ENCODE results near the gene CCDC187. TPM values are rescaled to one million over a fixed set of nuclear protein-coding genes. Genes with fewer than 3 reads are reported as not detected.

Gene CCDC187
- polyA plus RNA-seq, 1 donor from 2014 or later, result not detected

GRCh38 chr9:136233411-136233810, 70.5 kb downstream of the CCDC187 start:
- H3K36me3 ChIP-seq (ENCODE audit: insufficient read depth, low read length), result no peaks in the 10 kb centered on the region
- H3K79me2 ChIP-seq (replicated peaks; ENCODE audit: insufficient read depth, low read length), result no peaks in the 10 kb centered on the region
- no peak overlapping the region for H3K4me2 ChIP-seq (ENCODE audit: low read length)
- no peaks in the 10 kb centered on the region for H3K27me3 ChIP-seq (ENCODE audit: insufficient read depth, low read depth, low read length)
- no peak overlapping the region for H3K9ac ChIP-seq (ENCODE audit: low read length)
- no peaks in the 10 kb centered on the region for H3F3A ChIP-seq (ENCODE audit: insufficient read depth, low read length, poor library complexity, severe bottlenecking)
- TF ChIP-seq RAD21 (conservative IDR thresholded peaks at IDR 0.05), result no peak
- TF ChIP-seq MXI1 (conservative IDR thresholded peaks at IDR 0.05; ENCODE audit: poor library complexity, severe bottlenecking), result no peak
- TF ChIP-seq POLR2AphosphoS5 (IDR thresholded peaks at IDR 0.05), result no peak
- TF ChIP-seq EP300 (conservative IDR thresholded peaks at IDR 0.05; ENCODE audit: poor library complexity, severe bottlenecking), result no peak
- no peak for TF ChIP-seq SMC3 (conservative IDR thresholded peaks at IDR 0.05; ENCODE audit: poor library complexity)
- no peak for TF ChIP-seq TAF1 (IDR thresholded peaks at IDR 0.05; ENCODE audit: low read depth)
- TF ChIP-seq, protein P1, sequence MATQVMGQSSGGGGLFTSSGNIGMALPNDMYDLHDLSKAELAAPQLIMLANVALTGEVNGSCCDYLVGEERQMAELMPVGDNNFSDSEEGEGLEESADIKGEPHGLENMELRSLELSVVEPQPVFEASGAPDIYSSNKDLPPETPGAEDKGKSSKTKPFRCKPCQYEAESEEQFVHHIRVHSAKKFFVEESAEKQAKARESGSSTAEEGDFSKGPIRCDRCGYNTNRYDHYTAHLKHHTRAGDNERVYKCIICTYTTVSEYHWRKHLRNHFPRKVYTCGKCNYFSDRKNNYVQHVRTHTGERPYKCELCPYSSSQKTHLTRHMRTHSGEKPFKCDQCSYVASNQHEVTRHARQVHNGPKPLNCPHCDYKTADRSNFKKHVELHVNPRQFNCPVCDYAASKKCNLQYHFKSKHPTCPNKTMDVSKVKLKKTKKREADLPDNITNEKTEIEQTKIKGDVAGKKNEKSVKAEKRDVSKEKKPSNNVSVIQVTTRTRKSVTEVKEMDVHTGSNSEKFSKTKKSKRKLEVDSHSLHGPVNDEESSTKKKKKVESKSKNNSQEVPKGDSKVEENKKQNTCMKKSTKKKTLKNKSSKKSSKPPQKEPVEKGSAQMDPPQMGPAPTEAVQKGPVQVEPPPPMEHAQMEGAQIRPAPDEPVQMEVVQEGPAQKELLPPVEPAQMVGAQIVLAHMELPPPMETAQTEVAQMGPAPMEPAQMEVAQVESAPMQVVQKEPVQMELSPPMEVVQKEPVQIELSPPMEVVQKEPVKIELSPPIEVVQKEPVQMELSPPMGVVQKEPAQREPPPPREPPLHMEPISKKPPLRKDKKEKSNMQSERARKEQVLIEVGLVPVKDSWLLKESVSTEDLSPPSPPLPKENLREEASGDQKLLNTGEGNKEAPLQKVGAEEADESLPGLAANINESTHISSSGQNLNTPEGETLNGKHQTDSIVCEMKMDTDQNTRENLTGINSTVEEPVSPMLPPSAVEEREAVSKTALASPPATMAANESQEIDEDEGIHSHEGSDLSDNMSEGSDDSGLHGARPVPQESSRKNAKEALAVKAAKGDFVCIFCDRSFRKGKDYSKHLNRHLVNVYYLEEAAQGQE (IDR thresholded peaks at IDR 0.05; ENCODE audit: borderline replicate concordance), result no peak
- TF ChIP-seq EZH2 (IDR thresholded peaks at IDR 0.05; ENCODE audit: borderline replicate concordance, insufficient read depth, low read length, poor library complexity, severe bottlenecking), result no peak
- TF ChIP-seq, protein P2, sequence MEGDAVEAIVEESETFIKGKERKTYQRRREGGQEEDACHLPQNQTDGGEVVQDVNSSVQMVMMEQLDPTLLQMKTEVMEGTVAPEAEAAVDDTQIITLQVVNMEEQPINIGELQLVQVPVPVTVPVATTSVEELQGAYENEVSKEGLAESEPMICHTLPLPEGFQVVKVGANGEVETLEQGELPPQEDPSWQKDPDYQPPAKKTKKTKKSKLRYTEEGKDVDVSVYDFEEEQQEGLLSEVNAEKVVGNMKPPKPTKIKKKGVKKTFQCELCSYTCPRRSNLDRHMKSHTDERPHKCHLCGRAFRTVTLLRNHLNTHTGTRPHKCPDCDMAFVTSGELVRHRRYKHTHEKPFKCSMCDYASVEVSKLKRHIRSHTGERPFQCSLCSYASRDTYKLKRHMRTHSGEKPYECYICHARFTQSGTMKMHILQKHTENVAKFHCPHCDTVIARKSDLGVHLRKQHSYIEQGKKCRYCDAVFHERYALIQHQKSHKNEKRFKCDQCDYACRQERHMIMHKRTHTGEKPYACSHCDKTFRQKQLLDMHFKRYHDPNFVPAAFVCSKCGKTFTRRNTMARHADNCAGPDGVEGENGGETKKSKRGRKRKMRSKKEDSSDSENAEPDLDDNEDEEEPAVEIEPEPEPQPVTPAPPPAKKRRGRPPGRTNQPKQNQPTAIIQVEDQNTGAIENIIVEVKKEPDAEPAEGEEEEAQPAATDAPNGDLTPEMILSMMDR (IDR thresholded peaks at IDR 0.05; ENCODE audit: poor library complexity, severe bottlenecking), result no peak
- no peak overlapping the region for H2AFZ ChIP-seq (ENCODE audit: low read depth, low read length)
- no peaks in the 10 kb centered on the region for H3K9me2 ChIP-seq (ENCODE audit: insufficient read depth, low read length)
- H3K9me3 ChIP-seq (ENCODE audit: low read length), result no peaks in the 10 kb centered on the region
- H3K27ac ChIP-seq (ENCODE audit: low read length), result no peak overlapping the region
- no peaks in the 10 kb centered on the region for H4K20me1 ChIP-seq (ENCODE audit: insufficient read depth)
- H3K4me3 ChIP-seq (ENCODE audit: low read length), result no peak overlapping the region

GRCh38 chr9:136232969-136233368, 70.9 kb downstream of the CCDC187 start:
- no peak overlapping the region for H2AFZ ChIP-seq (ENCODE audit: low read depth, low read length)

More at GRCh38 chr9:136232969-136233368, 70.9 kb downstream of the CCDC187 start:
- no peaks in the 10 kb centered on the region for H3K36me3 ChIP-seq (ENCODE audit: insufficient read depth, low read length)
- H3K79me2 ChIP-seq (replicated peaks; ENCODE audit: insufficient read depth, low read length), result no peaks in the 10 kb centered on the region
- no peak overlapping the region for H3K4me3 ChIP-seq (ENCODE audit: low read length)
- H3K27me3 ChIP-seq (ENCODE audit: insufficient read depth, low read depth, low read length), result no peaks in the 10 kb centered on the region
- no peaks in the 10 kb centered on the region for H4K20me1 ChIP-seq (ENCODE audit: insufficient read depth)
- no peak overlapping the region for H3K27ac ChIP-seq (ENCODE audit: low read length)
- H3K9me3 ChIP-seq (ENCODE audit: low read length), result no peaks in the 10 kb centered on the region
- TF ChIP-seq EP300 (conservative IDR thresholded peaks at IDR 0.05; ENCODE audit: poor library complexity, severe bottlenecking), result no peak
- TF ChIP-seq TAF1 (IDR thresholded peaks at IDR 0.05; ENCODE audit: low read depth), result no peak
- TF ChIP-seq, protein P1 (IDR thresholded peaks at IDR 0.05; ENCODE audit: borderline replicate concordance), result no peak
- no peak for TF ChIP-seq EZH2 (IDR thresholded peaks at IDR 0.05; ENCODE audit: borderline replicate concordance, insufficient read depth, low read length, poor library complexity, severe bottlenecking)
- TF ChIP-seq POLR2AphosphoS5 (IDR thresholded peaks at IDR 0.05), result no peak
- no peak for TF ChIP-seq MXI1 (conservative IDR thresholded peaks at IDR 0.05; ENCODE audit: poor library complexity, severe bottlenecking)
- no peak for TF ChIP-seq SMC3 (conservative IDR thresholded peaks at IDR 0.05; ENCODE audit: poor library complexity)
- TF ChIP-seq, protein P2 (IDR thresholded peaks at IDR 0.05; ENCODE audit: poor library complexity, severe bottlenecking), result no peak
- TF ChIP-seq RAD21 (conservative IDR thresholded peaks at IDR 0.05), result no peak
- H3F3A ChIP-seq (ENCODE audit: insufficient read depth, low read length, poor library complexity, severe bottlenecking), result no peaks in the 10 kb centered on the region
- no peak overlapping the region for H3K4me2 ChIP-seq (ENCODE audit: low read length)
- no peak overlapping the region for H3K9ac ChIP-seq (ENCODE audit: low read length)
- no peaks in the 10 kb centered on the region for H3K9me2 ChIP-seq (ENCODE audit: insufficient read depth, low read length)

Measured in neural cell (in vitro differentiated cells).